Liver (tissue), 9 donors: ENCODE results near the gene SLC6A5. TPM values are rescaled to one million over a fixed set of nuclear protein-coding genes. Genes with fewer than 3 reads are reported as not detected.

ENCODE experiments used
- DNase-seq: peaks from one replicate; pipeline ENCODE4 v3.0.0-alpha.2; 2017; ENCODE audit warnings: low spot score
- H3K27ac ChIP-seq, 2 donors: one replicate each; pipeline ENCODE4 v1.7.0; 2013; ENCODE audit warnings: inconsistent platforms in 2 of 2, low read length in 2 of 2, control low read depth in 1 of 2, low read depth in 1 of 2, mild to moderate bottlenecking in 1 of 2
- H3K27me3 ChIP-seq, 4 donors: one replicate each; pipeline versions ENCODE4 v1.6.1 to v1.7.0; 2013; ENCODE audit warnings: low read length in 3 of 4, inconsistent platforms in 1 of 4, mild to moderate bottlenecking in 1 of 4, moderate library complexity in 1 of 4; ENCODE audit not compliant: control insufficient read depth in 4 of 4, insufficient read depth in 4 of 4
- H3K36me3 ChIP-seq, 4 donors: one replicate each; pipeline versions ENCODE4 v1.6.1 to v1.7.0; 2013; ENCODE audit warnings: low read length in 3 of 4, mild to moderate bottlenecking in 3 of 4, low read depth in 1 of 4, moderate library complexity in 1 of 4; ENCODE audit not compliant: control insufficient read depth in 4 of 4, insufficient read depth in 3 of 4
- H3K4me1 ChIP-seq, 4 donors: one replicate each; pipeline versions ENCODE4 v1.6.1 to v1.7.0; 2013; ENCODE audit warnings: low read length in 3 of 4, mild to moderate bottlenecking in 3 of 4, moderate library complexity in 1 of 4; ENCODE audit not compliant: control insufficient read depth in 4 of 4, insufficient read depth in 4 of 4
- H3K4me3 ChIP-seq, 3 donors: one replicate each; pipeline versions ENCODE4 v1.6.1 to v1.7.0; 2013; ENCODE audit warnings: low read length in 3 of 3, control low read depth in 1 of 3, low read depth in 1 of 3, mild to moderate bottlenecking in 1 of 3
- H3K9ac ChIP-seq, 2 donors: one replicate each; pipeline ENCODE4 v1.7.0; 2013; ENCODE audit warnings: low read length in 2 of 2, mild to moderate bottlenecking in 2 of 2, moderate library complexity in 2 of 2, control low read depth in 1 of 2, low read depth in 1 of 2
- H3K9me3 ChIP-seq, 4 donors: one replicate each; pipeline versions ENCODE4 v1.6.1 to v1.7.0; 2013; ENCODE audit warnings: low read length in 3 of 4; ENCODE audit not compliant: control insufficient read depth in 4 of 4
- ATF3 ChIP-seq: IDR thresholded peaks from 2 replicates; pipeline ENCODE4 v1.6.1; 2016; ENCODE audit warnings: antibody characterized with exemption
- EGR1 ChIP-seq, 2 donors: IDR thresholded peaks; 2 replicates each; pipeline ENCODE4 v1.6.1; 2016 to 2018; ENCODE audit warnings: antibody characterized with exemption in 2 of 2, low read depth in 2 of 2
- FOXA1 ChIP-seq: IDR thresholded peaks from 2 replicates; pipeline ENCODE4 v1.6.1; 2016; ENCODE audit warnings: antibody characterized with exemption
- FOXA2 ChIP-seq: IDR thresholded peaks from 2 replicates; pipeline ENCODE4 v1.6.1; 2016; ENCODE audit warnings: antibody characterized with exemption
- GABPA ChIP-seq, 2 donors: IDR thresholded peaks in 1 of 2; conservative IDR thresholded peaks in 1 of 2; 2 replicates each; pipeline ENCODE4 v1.6.1; 2016; ENCODE audit warnings: antibody characterized with exemption in 2 of 2, mild to moderate bottlenecking in 1 of 2, moderate library complexity in 1 of 2
- HNF4A ChIP-seq, 2 donors: conservative IDR thresholded peaks; 2 replicates each; pipeline ENCODE4 v1.6.1; 2016; ENCODE audit warnings: antibody characterized with exemption in 2 of 2, mild to moderate bottlenecking in 2 of 2
- HNF4G ChIP-seq: IDR thresholded peaks from 2 replicates; pipeline ENCODE4 v1.6.1; 2016; ENCODE audit warnings: antibody characterized with exemption
- MAX ChIP-seq: IDR thresholded peaks from 2 replicates; pipeline ENCODE4 v1.6.1; 2016; ENCODE audit warnings: antibody characterized with exemption
- NR2F2 ChIP-seq: IDR thresholded peaks from 2 replicates; pipeline ENCODE4 v1.6.1; 2016; ENCODE audit warnings: antibody characterized with exemption
- REST ChIP-seq: IDR thresholded peaks from 2 replicates; pipeline ENCODE4 v1.6.1; 2016; ENCODE audit warnings: antibody characterized with exemption, mild to moderate bottlenecking
- SP1 ChIP-seq: IDR thresholded peaks from 2 replicates; pipeline ENCODE4 v1.6.1; 2018; ENCODE audit warnings: antibody characterized with exemption, mild to moderate bottlenecking
- TAF1 ChIP-seq: conservative IDR thresholded peaks from 2 replicates; pipeline ENCODE4 v1.6.1; 2016; ENCODE audit warnings: antibody characterized with exemption, mild to moderate bottlenecking
- YY1 ChIP-seq: IDR thresholded peaks from 2 replicates; pipeline ENCODE4 v1.6.1; 2016; ENCODE audit warnings: antibody characterized with exemption, mild to moderate bottlenecking
- ZBTB33 ChIP-seq: IDR thresholded peaks from 2 replicates; pipeline ENCODE4 v1.6.1; 2016; ENCODE audit warnings: antibody characterized with exemption
- WGBS: extraction: QIAGEN DNeasy Blood & Tissue Kit; methylation state at CpG from one replicate; pipeline ENCODE4 v1.1.7; 2013; 5-methylcytosine and 5-hydroxymethylcytosine counted together
- polyA plus RNA-seq, 2 donors: library from polyadenylated mRNA; stranded (reverse) in 1 of 2; unstranded in 1 of 2; fragments of 200-250 nt in 1 of 2; fragments of >200 nt in 1 of 2; fragmentation: Nextera tagmentation in 1 of 2; extraction: Ambion mirVana in 1 of 2; gene quantifications; one replicate each; pipeline versions ENCODE4 v1.2.1 to v1.2.3, GENCODE V29; 2013 to 2015
- total RNA-seq, 2 donors: library from RNA; depleted of rRNA; stranded (reverse); fragments of >200 nt; gene quantifications; one replicate each; pipeline ENCODE4 v1.2.3, GENCODE V29; 2014
- donor health status: healthy.
- donor health status: healthy.
- donor health status: healthy.
- donor health status: healthy.
- donor health status: healthy.

SLC6A5 gene
- total and polyA plus RNA-seq, 4 donors: not detected

DNA sequence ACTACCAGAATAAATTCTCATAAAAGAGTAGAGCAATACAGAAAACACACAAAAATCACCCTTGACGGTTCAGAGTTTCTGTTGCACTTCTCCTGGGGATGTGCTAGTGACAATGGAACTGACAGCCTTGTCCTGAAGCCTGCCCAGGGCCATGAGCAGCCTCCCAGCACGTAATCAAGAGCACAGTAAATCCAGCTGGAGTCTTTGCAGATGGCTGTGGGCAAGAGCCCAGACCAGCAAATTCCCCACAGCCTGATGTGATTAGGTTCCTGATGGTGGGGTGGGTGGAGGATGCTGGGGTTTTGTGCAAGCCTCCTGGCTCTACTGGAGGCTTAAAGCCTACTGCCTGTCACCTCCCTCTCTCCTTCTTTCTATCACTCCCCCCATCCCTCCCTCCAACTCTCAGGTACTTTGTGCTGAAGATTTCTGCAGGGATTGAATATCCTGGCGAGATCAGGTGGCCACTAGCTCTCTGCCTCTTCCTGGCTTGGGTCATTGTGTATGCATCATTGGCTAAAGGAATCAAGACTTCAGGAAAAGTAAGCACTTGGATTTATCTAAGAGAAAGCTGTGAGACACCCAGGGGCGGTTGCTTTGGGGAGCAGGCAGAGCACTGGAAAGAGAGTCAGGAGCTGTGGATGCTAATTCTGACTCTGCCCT lies 18.1 kb downstream of the SLC6A5 start:
- Histone ChIP-seq H3K36me3 (no peaks in the 10 kb centered on the region), H3K9me3 (no peaks in the 10 kb centered on the region), H3K9ac (no peak overlapping the region), H3K4me1 (no peaks in the 10 kb centered on the region), H3K27ac (no peak overlapping the region), H3K4me3 (no peak overlapping the region), H3K27me3 (peaks cover 0 to 4% (median 0%) of the 10 kb centered on the region in 4 donors)
- DNase-seq: no peak
- TF ChIP-seq GABPA (IDR thresholded peaks at IDR 0.05 in 1 of 2, conservative IDR thresholded peaks at IDR 0.05 in 1 of 2) (no peak), REST (no peak), HNF4G (no peak), NR2F2 (no peak), YY1 (no peak), ATF3 (no peak)
- 42% methylated on average over 4 of the region's 4 CpGs for WGBS

DNA sequence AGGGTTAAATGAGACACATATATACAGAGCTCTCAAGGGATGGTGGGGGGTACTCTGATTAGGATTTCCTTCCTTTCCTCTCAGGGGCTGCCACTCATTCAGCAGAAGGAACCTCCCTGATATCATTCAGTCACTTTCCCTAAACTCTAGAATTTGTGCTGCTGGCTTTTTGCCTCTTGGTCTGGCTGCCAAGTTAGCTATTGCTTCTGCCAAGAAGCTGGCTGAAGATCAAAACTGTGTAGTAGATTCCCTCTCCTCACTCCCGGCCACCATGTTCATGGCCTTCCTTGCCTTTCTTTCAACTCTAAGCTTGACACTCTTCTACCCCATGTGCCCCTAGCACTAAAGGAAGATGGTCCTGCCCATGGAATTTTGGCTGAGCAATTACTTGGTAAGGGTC lies 18.7 kb downstream of the SLC6A5 start:
- no peak for DNase-seq
- Histone ChIP-seq H3K9me3 (no peaks in the 10 kb centered on the region), H3K27me3 (peaks cover 0 to 4% (median 0%) of the 10 kb centered on the region in 4 donors), H3K4me3 (no peak overlapping the region), H3K27ac (no peak overlapping the region), H3K9ac (no peak overlapping the region), H3K4me1 (no peaks in the 10 kb centered on the region), H3K36me3 (no peaks in the 10 kb centered on the region)
- 22% methylated on average over 1 of the region's 1 CpG for WGBS
- TF ChIP-seq HNF4A (conservative IDR thresholded peaks at IDR 0.05): no peak
- no peak for TF ChIP-seq NR2F2
- no peak for TF ChIP-seq HNF4G
- no peak for TF ChIP-seq REST
- TF ChIP-seq MAX: no peak
- no peak for TF ChIP-seq FOXA2
- no peak for TF ChIP-seq YY1
- no peak for TF ChIP-seq FOXA1
- TF ChIP-seq TAF1: no peak
- TF ChIP-seq GABPA (IDR thresholded peaks at IDR 0.05 in 1 of 2, conservative IDR thresholded peaks at IDR 0.05 in 1 of 2): no peak
- no peak for TF ChIP-seq ZBTB33
- TF ChIP-seq EGR1 (IDR thresholded peaks at IDR 0.05; ENCODE audit: low read depth in 2 of 2): no peak
- no peak for TF ChIP-seq ATF3
- TF ChIP-seq SP1: no peak
